Mucosa of rectum (tissue), 2 donors: ENCODE data around the gene TBL1XR1.
"Not testable (repeated sequence)": the region's sequence is repeated elsewhere in the genome, so short reads cannot be mapped to it uniquely, and the experiment has no call there.

Source experiments
- H3K27ac ChIP-seq, 2 donors: one replicate each; pipeline ENCODE4 v1.7.0; 2013; ENCODE audit warnings: inconsistent platforms in 2 of 2, low read depth in 2 of 2, low read length in 2 of 2
- H3K27me3 ChIP-seq, 2 donors: one replicate each; pipeline ENCODE4 v1.7.0; 2013; ENCODE audit warnings: low read length in 2 of 2; ENCODE audit not compliant: control insufficient read depth in 2 of 2, insufficient read depth in 2 of 2
- H3K36me3 ChIP-seq, 2 donors: one replicate each; pipeline ENCODE4 v1.7.0; 2013; ENCODE audit warnings: low read length in 2 of 2; ENCODE audit not compliant: control insufficient read depth in 2 of 2, insufficient read depth in 2 of 2
- H3K4me1 ChIP-seq, 2 donors: one replicate each; pipeline ENCODE4 v1.7.0; 2013; ENCODE audit warnings: low read length in 2 of 2, mild to moderate bottlenecking in 1 of 2; ENCODE audit not compliant: control insufficient read depth in 2 of 2, insufficient read depth in 2 of 2
- H3K4me3 ChIP-seq, 2 donors: one replicate each; pipeline ENCODE4 v1.7.0; 2013; ENCODE audit warnings: low read length in 2 of 2
- H3K9ac ChIP-seq, 2 donors: one replicate each; pipeline ENCODE4 v1.7.0; 2013; ENCODE audit warnings: low read length in 2 of 2, low read depth in 1 of 2, mild to moderate bottlenecking in 1 of 2
- H3K9me3 ChIP-seq, 2 donors: one replicate each; pipeline ENCODE4 v1.7.0; 2013; ENCODE audit warnings: low read length in 2 of 2; ENCODE audit not compliant: control insufficient read depth in 2 of 2
- donor health status: healthy.
- donor health status: Normal muscosa, but diverticular disease.

The TBL1XR1 gene

DNA sequence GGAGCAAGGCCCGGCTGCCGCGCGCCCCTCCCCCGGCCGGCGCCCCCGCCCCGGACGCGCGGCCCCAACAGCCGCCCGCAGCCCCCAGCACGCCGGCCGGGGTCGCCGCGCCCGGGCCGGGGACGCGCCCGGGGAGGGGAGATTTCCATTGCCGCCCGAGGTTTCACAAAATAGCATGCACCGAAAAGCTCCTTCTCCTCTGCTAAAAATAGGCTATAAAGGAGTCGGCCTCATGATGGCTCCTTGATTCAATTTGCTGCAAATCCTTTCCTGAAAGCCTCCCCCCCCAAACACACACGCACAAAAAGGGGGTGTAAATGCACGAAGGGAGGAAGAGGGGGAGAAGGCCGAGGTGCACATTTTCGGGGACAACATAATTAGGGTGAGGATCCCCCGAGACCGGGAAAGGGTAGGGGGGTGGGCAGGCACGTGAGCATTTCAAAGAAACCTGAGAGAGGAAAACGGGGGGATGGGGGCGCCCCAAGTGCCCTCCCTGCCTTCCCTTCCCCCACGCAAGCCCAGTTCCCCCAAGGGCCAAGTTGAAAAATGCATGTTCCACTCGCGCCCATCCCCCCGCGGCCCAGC, 734 bp downstream of the TBL1XR1 start:
- Histone ChIP-seq H3K27ac (peak overlapping the region; percentile 94 to 99), H3K4me3 (peak overlapping the region; percentile 89 to 94), H3K9me3 (no peaks in the 10 kb centered on the region), H3K9ac (peak overlapping the region; percentile 80 to 94), H3K4me1 (peaks cover 26 to 36% of the 10 kb centered on the region in 2 donors), H3K27me3 (no peaks in the 10 kb centered on the region), H3K36me3 (no peaks in the 10 kb centered on the region)

DNA sequence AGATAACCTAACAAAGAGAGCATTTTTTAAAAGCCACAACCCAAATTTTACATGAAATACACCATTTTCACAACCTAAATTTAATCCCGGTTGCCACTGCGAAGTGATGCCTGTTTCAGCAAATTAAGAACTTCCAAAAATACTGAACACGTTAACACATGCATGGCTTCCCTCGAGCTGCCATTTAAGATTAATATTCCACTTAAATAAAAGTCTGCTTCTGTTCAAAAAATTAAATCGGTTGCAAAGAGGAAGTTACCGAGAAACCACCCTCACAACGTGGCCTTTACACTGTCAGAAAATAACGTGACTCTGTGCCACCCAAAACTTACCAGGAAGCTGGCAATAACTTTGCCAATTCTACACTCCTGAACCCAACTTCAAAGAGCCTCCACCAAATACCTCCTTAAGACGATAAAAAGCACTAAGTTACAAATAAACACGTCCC, 1.2 kb downstream of the TBL1XR1 start:
- Histone ChIP-seq H3K4me1 (peaks cover 29 to 40% of the 10 kb centered on the region in 2 donors), H3K27me3 (no peaks in the 10 kb centered on the region), H3K9me3 (no peaks in the 10 kb centered on the region)

DNA sequence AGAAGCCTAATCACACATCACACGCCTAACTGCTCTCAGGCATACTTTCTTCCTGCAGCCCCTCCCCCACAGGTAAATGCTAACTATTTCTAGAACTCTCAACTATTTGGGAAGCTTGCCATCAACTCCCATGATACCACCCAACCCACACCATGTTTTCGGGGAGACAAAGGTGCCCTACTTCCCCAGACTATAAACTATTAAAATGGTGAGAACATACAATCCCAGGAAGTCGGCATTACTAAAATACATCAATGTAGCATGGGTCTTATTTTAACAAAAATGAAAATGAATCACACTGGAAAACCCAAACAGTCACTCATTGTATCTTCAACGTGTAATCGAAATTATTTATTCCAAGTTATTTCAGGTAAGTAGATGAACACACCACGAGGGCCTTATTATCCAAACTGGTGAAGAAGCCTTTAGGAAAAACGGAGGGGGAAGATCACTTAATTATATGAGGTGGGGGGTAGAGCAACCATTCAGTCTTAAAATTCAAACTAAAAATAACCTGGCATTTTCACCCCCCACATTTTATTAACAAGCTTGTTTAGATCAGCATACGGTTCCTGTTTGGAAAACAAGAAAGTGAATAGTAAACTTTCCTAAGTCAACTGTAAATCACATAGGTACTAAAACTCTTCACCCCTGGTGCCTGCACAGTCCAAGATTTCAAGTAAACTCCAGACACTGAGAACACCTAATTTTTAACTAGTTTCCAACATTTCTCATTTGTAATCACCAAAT, 1.9 kb downstream of the TBL1XR1 start:
- Histone ChIP-seq H3K4me3 (peak overlapping the region; percentile 89 to 94), H3K27ac (peak overlapping the region; percentile 94 to 99), H3K9me3 (no peaks in the 10 kb centered on the region), H3K4me1 (peaks cover 30 to 39% of the 10 kb centered on the region in 2 donors), H3K9ac (peak overlapping the region; percentile 80 to 94), H3K36me3 (no peaks in the 10 kb centered on the region), H3K27me3 (no peaks in the 10 kb centered on the region)

More for the DNA sequence above, 1.2 kb downstream of the TBL1XR1 start:
- peak overlapping the region; percentile 80 to 94 for H3K9ac ChIP-seq
- peak overlapping the region; percentile 94 to 99 for H3K27ac ChIP-seq
- peak overlapping the region; percentile 89 to 94 for H3K4me3 ChIP-seq
- no peaks in the 10 kb centered on the region for H3K36me3 ChIP-seq

DNA sequence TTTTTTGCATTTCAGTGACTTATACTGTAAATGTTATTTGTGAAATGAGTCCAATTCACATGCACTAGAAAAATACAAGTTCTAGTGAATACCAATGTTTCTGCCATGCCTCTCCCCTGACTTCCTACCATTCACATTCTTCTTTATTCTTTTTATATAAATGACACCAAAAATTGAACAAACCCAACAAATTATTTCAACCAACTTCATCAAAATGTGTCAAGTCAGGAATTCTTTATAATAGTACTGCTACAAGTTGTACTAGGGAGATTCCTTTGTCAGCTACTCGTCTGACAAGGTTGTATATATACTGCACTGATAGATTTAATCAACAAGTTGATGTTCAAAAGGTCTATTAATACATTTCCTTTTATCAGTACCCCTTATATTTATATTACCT, 3.0 kb downstream of the TBL1XR1 start:
- no peaks in the 10 kb centered on the region for H3K36me3 ChIP-seq
- no peaks in the 10 kb centered on the region for H3K27me3 ChIP-seq
- no peaks in the 10 kb centered on the region for H3K9me3 ChIP-seq
- no peak overlapping the region for H3K27ac ChIP-seq
- peak overlapping the region; percentile 89 to 94 for H3K4me3 ChIP-seq
- H3K4me1 ChIP-seq, result peaks cover 24 to 32% of the 10 kb centered on the region in 2 donors
- peak overlapping the region; percentile 80 to 94 for H3K9ac ChIP-seq

DNA sequence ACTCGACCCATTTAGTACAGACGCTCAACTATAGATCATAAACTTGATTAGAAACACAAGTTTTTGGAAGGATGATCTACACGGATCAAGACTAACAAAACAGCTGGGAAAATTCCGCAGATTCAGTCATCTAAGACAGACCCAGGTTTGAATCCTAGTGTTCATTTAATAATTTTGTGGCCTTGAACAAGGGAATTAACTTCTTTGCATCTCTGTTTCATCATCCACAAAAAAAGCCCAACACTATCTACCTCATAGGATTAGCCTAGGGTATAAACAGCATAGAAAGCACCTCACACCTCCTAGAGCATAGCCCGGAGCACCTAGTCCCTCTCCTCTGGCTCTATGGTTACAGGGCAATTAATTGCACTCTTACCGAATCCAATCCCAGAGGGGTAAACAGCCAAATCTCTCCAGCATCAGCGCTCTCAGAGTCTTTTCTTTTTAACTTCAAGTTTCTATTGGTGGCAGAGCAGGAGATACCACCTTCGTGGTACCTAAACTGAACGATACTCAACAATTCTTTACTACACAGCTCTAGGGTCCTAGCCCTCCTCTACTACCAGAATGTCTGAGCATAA, 3.5 kb downstream of the TBL1XR1 start:
- no peak overlapping the region for H3K9ac ChIP-seq
- peak overlapping the region in 1 of 2 donors; percentile 94 for H3K4me3 ChIP-seq
- H3K9me3 ChIP-seq, result no peaks in the 10 kb centered on the region
- H3K27ac ChIP-seq, result no peak overlapping the region
- H3K27me3 ChIP-seq, result no peaks in the 10 kb centered on the region
- peaks cover 20 to 27% of the 10 kb centered on the region in 2 donors for H3K4me1 ChIP-seq
- H3K36me3 ChIP-seq, result no peaks in the 10 kb centered on the region

DNA sequence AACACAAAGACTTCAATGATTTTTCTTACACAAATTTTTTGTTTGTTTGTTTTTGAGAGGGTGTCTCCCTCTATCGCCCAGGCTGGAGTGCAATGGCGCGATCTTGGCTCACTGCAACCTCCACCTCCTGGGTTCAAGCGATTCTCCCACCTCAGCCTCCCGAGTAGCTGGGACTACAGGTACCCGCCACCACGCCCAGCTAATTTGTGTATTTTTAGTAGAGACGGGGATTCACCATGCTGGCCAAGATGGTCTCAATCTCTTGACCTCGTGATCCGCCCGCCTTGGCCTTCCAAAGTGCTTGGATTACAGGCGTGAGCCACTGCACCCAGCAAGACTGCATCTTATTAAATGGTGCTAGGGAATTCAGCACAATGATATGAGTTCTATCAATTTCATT, 4.0 kb downstream of the TBL1XR1 start:
- H3K9ac ChIP-seq, H3K9me3 ChIP-seq, H3K27me3 ChIP-seq, H3K27ac ChIP-seq, H3K36me3 ChIP-seq, H3K4me3 ChIP-seq: not testable (repeated sequence)
- peaks cover 16 to 22% of the 10 kb centered on the region in 2 donors for H3K4me1 ChIP-seq

DNA sequence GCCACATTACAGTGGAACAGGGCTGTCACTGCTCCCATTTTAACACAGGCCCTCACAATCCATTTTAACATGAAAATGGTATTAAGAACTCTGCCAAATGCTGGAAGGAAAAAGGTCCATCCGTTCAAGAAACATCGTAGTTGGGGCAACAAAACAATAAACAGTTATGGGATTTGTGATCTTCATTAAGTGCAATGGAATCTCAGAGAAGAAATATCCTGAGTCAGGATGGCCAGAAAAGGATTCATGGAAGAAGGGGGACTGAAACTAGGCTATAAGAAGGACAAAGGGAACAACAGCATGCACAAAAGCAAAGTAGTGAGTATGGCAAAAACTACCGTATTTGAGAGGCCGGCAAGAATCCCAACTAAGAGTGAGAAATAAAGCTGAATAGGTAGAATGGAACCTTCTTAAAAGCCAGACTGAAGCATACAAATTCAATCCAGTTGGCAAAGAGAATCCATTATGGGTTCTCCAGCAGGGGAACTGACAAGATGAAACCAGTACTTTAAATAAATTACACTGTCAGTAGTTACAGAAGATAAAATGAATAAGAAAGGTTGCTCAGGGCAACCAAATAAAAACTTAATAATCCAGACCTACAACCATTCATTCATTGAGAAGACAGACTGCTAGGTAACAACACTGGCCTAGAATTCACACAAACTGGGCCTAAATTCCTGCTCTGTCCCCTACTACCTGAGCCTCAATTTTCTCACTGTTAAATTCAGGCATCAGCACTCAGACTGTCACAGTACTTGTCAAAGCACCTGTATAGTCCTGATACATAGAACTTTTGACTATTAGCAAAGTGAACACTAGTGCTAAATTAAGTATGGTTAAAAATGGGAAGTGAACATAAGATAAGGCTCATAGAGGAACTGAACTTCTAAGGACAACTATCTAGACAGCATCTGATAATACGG, 6.3 kb downstream of the TBL1XR1 start:
- Histone ChIP-seq H3K36me3 (no peaks in the 10 kb centered on the region), H3K27ac (peak overlapping the region; percentile 6 to 11), H3K4me1 (peaks cover 16 to 18% of the 10 kb centered on the region in 2 donors), H3K9me3 (no peaks in the 10 kb centered on the region), H3K27me3 (no peaks in the 10 kb centered on the region), H3K4me3 (no peak overlapping the region), H3K9ac (no peak overlapping the region)

DNA sequence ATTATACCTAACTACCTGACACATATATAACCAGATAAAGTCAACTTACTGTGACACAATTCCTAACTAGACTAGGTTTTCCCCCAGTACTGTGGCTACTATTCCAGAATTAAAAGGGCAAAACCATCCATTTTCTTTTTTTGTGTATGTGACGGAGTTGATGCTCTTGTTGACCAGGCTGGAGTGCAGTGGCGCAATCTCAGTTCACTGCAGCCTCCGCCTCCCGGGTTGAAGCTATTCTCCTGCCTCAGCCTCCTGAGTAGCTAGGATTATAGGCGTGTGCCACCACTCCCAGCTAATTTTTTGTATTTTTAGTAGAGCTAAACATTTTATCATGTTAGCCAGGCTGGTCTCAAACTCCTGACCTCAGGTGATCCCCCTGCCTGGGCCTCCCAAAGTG, 7.1 kb downstream of the TBL1XR1 start:
- not testable (repeated sequence) for H3K9me3 ChIP-seq, H3K27ac ChIP-seq, H3K36me3 ChIP-seq, H3K9ac ChIP-seq, H3K4me3 ChIP-seq, H3K27me3 ChIP-seq
- H3K4me1 ChIP-seq, result peaks cover 16 to 17% of the 10 kb centered on the region in 2 donors

DNA sequence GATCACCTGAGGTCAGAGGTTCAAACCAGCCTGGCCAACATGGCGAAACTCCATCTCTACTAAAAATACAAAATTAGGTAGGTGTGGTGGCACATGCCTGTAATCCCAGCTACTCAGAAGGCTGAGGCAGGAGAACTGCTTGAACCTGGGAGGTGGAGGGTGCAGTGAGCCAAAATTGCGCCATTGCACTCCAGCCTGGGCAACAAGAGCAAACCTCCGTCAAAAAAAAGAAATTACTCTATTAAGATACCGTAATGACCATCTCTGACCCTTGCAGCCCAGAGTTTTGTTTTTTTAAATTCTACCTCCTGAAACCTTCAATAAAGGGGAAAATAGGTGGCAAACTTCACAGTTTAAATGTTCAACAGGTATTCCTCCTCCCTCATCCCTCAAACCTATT, 9.0 kb downstream of the TBL1XR1 start:
- H3K27ac ChIP-seq, result not testable (repeated sequence)

More for the DNA sequence above, 9.0 kb downstream of the TBL1XR1 start:
- H3K9ac ChIP-seq, H3K4me3 ChIP-seq, H3K36me3 ChIP-seq, H3K9me3 ChIP-seq, H3K27me3 ChIP-seq: not testable (repeated sequence)
- H3K4me1 ChIP-seq, result peaks cover 4 to 12% of the 10 kb centered on the region in 2 donors
